Motor neuron (in vitro differentiated cells): ENCODE data around the gene SNX18. TPM values are rescaled to one million over a fixed set of nuclear protein-coding genes. Genes with fewer than 3 reads are reported as not detected.

ENCODE experiments used
- ATAC-seq, 8 experiments: fragments of 200-7000 bp; cut with Tn5 transposase; replicated peaks in 6 of 8; 2 replicates each; pipeline ENCODE4 v1.8.0; 2021; ENCODE audit warnings: mild to moderate bottlenecking in 8 of 8, moderate library complexity in 8 of 8
- H3K27ac ChIP-seq, 2 donors: fragments of 250-450 bp; sonication (Bioruptor Pico); 2 replicates each; pipeline ENCODE4 v1.9.0; 2021; ENCODE audit warnings: antibody characterized with exemption in 2 of 2, mild to moderate bottlenecking in 2 of 2, moderate library complexity in 1 of 2
- H3K4me1 ChIP-seq, 2 donors: fragments of 250-450 bp; sonication (Bioruptor Pico); replicated peaks in 1 of 2; 2 replicates each; pipeline ENCODE4 v1.6.1; 2021; ENCODE audit warnings: antibody characterized with exemption in 2 of 2, mild to moderate bottlenecking in 2 of 2, moderate library complexity in 1 of 2
- H3K4me3 ChIP-seq, 5 donors: fragments of 250-450 bp; sonication (Bioruptor Pico); 2 replicates each; pipeline ENCODE4 v1.9.0; 2021; ENCODE audit warnings: antibody characterized with exemption in 5 of 5, mild to moderate bottlenecking in 5 of 5, moderate library complexity in 4 of 5
- WGBS, 10 experiments: fragments of 450-650 bp; shearing (Covaris generic); methylation state at CpG; one replicate each; pipeline ENCODE4 v1.0.0; 2022; 5-methylcytosine and 5-hydroxymethylcytosine counted together
- in situ Hi-C, 9 experiments: fragments of 400-800 bp; cut with MboI; loops; one replicate each; pipeline ENCODE4 v1.15.0; 2021; ENCODE audit warnings: low sequenced_read_pairs in 9 of 9, low pct_unique_long_range_greater_than_20kb in 2 of 9; ENCODE audit not compliant: unreplicated experiment in 9 of 9
- total RNA-seq, 8 experiments: library from RNA; unstranded; fragments of 300-600 nt; gene quantifications; 2 replicates each; pipeline versions ENCODE4 v1.2.3 to v1.2.4, GENCODE V29; 2022

SNX18 gene
- total RNA-seq, 8 experiments from 2014 or later, result 12.4 to 26.2 (median 17.0) TPM

DNA sequence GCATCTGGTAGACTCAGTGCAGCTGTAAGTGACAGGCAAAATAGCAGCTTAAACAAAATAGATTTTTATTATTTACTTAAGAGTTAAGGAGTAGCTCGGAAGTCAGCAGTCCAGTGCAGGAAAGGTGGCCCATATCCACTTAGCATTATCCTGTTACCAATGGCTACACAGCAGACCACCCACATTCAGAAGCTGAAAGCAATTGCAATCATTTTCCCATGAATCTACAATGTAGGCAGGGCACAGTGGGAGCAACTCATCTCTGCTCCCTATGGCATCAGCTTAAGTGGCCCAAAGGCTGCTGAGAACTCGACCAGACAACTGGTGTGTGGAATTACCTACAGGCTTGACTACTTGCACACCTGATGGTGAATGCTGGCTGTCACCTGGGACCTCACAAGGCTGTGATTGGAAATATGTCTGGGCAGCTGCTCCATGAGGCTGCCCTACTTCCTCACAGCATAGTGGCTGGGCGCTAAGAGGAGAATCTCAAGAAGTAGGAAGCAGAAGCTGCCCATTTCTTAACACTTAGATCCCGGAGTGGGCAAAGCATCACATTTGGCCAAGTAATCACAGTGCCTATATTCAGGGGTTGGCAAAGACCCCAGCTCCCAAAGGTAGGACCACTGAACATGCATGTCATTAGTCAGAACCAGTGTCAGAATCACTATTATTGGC, 56.4 kb downstream of the SNX18 start:
- in situ Hi-C loops, result no loop called here
- Histone ChIP-seq H3K4me1 (peaks cover 8 to 29% of the 10 kb centered on the region in 2 donors), H3K4me3 (no peak overlapping the region), H3K27ac (no peak overlapping the region)
- ATAC-seq, result peak in 5 of 8 experiments; percentile 58 to 87 (median 74)
- WGBS, 10 experiments, result 20 to 100% (median 80%) methylated on average over 1 to 4 of the region's 4 CpGs; no CpG with 5 or more reads in 3 of the 10 experiments

DNA sequence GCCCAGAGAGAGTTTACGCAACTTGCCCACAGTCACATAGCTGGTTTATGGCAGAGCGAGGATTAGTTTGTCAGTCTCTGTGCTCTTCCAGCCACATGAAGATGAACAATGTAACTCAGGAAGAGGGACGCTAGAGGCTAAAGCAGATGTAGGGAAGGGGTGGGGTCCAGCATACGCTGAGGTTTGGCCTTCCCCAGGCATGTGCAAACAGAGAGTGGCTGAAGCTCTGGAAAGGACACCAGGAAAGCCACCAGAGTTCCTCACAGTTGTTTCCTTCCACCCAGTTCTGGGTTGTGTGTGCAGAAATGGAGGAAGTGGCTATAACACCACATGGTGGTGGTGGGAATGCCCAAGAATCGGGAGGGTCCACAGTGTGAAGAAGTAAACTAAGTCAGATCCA, 60.0 kb downstream of the SNX18 start:
- Histone ChIP-seq H3K4me1 (peaks cover 8 to 30% of the 10 kb centered on the region in 2 donors), H3K4me3 (no peak overlapping the region), H3K27ac (no peak overlapping the region)
- ATAC-seq, result peak in 2 of 8 experiments; percentile 37 to 53
- in situ Hi-C loops, result no loop called here
- WGBS, 10 experiments, result 19 to 100% (median 82%) methylated on average over 1 to 4 of the region's 5 CpGs

DNA sequence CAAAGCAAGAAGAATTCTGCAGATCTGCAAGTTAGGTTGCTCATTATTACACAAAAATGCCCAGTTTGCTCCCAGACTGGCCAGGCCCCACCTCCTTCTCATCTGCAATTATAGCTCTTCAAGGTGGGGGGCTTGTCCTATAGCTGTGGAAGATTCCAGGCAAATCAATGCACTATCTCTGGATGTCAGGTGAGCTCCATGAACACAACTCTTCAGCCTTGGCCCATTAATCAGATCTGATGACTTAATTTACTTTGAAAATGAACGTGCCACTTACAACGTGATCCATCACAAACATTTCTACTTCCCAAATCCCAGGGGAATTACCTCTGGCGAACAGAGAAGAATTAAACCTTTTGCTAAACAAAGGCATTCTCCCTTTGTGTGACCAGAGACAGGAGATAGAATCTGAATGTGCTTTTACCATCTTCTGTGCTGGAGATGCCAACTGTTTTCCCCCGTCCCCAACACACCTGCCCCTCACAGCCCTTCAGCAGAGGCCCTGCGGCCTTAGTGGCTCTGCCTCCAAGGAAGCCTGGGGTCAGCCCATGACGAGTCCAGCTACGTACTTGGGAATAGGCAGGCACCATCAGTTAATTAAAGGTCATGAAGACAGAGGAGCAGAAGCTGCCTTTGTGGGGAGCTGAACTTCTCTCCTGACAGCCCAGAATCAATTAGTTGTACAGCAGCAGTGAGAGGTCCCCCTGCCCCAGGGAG, 60.5 kb downstream of the SNX18 start:
- ATAC-seq, result peak in 5 of 8 experiments; percentile 7 to 63 (median 54)
- WGBS, 10 experiments, result 53 to 100% (median 83%) methylated on average over 1 to 6 of the region's 7 CpGs; no CpG with 5 or more reads in 2 of the 10 experiments
- in situ Hi-C loops, result no loop called here
- H3K27ac ChIP-seq, result peak overlapping the region; percentile 45 to 47
- H3K4me3 ChIP-seq, result no peak overlapping the region
- peaks cover 8 to 30% of the 10 kb centered on the region in 2 donors for H3K4me1 ChIP-seq

DNA sequence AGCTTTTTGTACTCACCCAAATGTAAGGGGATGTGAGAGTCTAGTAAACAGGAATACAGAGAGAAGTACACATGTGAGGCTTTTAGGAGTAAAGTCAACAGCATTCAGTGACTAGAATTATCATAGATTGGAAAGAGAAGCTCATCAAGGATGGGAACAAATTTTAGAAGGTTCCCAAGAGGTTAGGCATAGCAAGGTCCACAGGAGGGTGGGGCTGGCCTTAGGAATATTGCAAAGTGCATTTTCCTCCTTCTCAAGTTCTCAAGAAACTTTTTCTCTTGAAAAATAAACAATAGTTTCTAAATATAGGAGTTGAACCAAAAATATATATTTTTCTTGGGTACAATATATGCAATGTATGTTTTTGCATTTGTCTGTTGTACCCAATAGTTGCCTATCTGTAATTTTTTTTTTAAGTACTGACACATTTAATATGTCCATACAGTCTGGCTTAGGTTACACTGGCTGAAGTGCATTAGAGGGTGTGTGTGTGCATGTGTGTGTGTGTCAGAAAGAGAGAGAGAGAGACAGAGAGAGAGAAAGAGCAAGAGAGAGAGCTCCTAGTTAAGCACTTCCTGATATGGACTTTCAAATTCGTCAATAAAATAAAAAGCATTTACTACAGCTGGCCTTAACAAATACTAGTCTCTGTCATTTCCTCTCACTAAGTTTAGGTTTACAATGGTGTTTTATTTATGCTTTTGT, 62.2 kb downstream of the SNX18 start:
- 0 to 80% (median 25%) methylated on average over 1 of the region's 1 CpG; no CpG with 5 or more reads in 2 of the 10 experiments for WGBS, 10 experiments
- H3K4me1 ChIP-seq, result peaks cover 8 to 16% of the 10 kb centered on the region in 2 donors
- in situ Hi-C loops, result no loop called here
- no peak overlapping the region for H3K4me3 ChIP-seq
- peak in 3 of 8 experiments; percentile 74 to 96 (median 85) for ATAC-seq
- no peak overlapping the region for H3K27ac ChIP-seq

DNA sequence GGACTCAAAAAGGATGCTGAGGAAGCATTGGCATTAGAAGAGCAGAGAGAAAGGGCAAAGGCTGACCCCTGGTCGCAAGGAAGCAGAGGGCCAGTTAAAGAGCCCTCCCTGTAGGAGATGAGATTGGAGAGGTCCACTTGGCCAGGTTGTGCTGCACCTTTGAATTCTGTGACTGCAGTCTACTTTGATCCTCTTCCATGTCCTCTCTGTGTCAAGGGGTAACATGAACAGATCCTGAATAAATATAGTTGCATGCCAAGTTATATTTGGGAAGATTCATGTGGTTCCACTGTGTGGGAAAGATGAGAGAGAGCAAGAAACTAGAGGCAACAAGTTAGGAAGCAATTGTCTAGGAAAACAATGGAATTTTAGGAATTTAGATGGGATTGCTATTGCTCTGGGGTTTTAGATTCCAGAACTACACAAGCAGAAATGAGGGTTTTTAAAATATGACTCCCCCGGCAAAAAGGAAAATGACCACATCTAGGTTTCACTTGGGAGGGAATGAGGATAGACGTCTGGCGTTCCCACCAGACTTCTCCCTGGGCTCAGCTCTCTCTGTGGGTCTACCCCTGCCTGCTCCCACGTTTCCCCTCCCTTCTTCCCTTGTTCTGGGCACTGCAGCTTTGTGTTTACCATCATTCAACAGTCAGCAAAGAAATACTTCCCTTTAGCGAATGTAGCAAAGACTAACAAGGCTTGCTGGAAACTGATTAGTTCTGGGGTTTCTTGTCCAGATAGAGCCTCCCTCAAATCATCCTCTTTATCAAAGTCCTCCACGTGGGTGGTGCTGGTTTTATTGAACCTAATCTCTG, 63.6 kb downstream of the SNX18 start:
- ATAC-seq, result peak in 1 of 8 experiments; percentile 55
- H3K27ac ChIP-seq, result no peak overlapping the region
- no peak overlapping the region for H3K4me3 ChIP-seq
- H3K4me1 ChIP-seq, result peaks cover 8 to 16% of the 10 kb centered on the region in 2 donors
- WGBS, 10 experiments, result 22 to 100% (median 56%) methylated on average over 1 to 5 of the region's 7 CpGs; no CpG with 5 or more reads in 2 of the 10 experiments
- in situ Hi-C loops, result no loop called here

DNA sequence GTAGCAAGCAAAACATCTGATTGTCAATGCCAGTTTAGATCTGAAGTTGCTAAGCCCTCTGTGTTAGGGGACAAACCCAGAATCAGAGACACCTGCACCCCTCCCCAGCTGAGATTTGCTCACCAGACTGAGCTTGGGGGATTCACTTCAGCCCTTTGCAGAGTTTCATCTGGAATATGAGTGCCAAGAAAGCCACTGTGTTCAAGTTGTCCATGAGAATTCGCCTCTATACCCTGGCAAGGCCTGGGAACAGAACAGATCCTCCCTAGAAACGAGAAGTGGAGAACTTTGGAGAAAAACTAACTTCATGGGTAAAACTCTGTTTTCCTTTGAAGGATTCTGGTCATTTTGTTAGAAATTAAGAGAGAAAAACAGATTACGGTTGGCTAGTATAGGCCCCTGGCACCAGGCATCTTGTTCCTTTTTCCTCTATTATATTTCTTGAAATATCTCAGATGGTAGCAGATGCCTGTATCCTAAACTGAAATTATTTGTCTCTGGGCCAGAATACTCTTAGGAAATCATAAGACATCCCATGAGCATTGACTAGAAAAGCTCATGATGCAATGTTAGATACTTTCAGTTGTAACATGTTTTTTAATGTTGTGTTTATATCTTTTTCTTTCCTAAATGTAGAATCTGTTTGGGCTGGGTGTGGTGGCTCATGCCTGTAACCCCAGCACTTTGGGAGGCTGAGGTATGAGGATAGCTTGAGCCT, 64.4 kb downstream of the SNX18 start:
- in situ Hi-C loops, result no loop called here
- ATAC-seq, result no peak
- Histone ChIP-seq H3K27ac (no peak overlapping the region), H3K4me1 (peaks cover 8 to 16% of the 10 kb centered on the region in 2 donors), H3K4me3 (no peak overlapping the region)
- whole genome bisulfite sequencing, 10 experiments, result 53 to 100% (median 82%) methylated on average over 1 to 3 of the region's 3 CpGs; no CpG with 5 or more reads in 2 of the 10 experiments

DNA sequence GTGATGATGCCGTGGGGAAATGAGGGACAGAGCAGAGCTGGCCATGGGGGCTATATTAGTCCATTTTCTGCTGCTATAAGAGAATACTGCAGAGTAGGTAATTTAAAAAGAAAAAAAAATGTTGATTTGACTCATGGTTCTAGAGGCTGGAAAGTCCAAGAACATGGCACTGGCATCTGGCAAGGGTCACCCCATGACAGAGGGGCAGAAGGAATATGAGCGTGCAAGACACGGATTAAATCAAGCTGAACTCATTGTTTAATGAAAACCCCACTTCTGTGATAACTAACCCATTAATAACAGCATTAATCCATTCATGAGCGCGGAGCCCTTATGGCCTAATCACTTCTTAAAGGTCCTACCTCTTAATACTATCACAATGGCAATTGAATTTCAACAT, 68.8 kb downstream of the SNX18 start:
- 81 to 100% (median 95%) methylated on average over 1 to 5 of the region's 5 CpGs; no CpG with 5 or more reads in 2 of the 10 experiments for WGBS, 10 experiments
- Histone ChIP-seq H3K27ac (no peak overlapping the region), H3K4me3 (no peak overlapping the region), H3K4me1 (no peaks in the 10 kb centered on the region)
- in situ Hi-C loops, result no loop called here
- ATAC-seq, result no peak

DNA sequence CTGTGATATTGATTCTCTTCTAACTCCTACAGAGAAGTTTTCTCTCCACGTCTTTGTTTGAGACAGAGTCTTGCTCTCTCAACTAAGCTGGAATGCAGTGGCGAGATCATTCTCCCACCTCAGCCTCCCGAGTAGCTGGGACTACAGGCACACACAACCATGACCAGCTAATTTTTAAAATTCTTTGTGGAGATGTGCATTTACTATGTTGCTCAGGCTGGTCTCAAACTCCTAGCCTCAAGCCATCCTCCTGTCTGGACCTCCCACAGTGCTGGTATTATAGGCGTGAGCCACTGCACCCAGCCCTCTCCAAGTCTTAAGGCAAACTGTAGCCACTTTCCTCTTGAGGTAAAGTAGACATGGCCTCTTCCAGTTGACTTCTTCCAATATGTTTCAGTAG, 72.2 kb downstream of the SNX18 start:
- Histone ChIP-seq H3K4me1 (no peaks in the 10 kb centered on the region), H3K27ac (no peak overlapping the region), H3K4me3 (no peak overlapping the region)
- 60 to 100% (median 88%) methylated on average over 1 to 2 of the region's 4 CpGs; no CpG with 5 or more reads in 5 of the 10 experiments for WGBS, 10 experiments
- in situ Hi-C loops, result no loop called here
- ATAC-seq, result no peak

DNA sequence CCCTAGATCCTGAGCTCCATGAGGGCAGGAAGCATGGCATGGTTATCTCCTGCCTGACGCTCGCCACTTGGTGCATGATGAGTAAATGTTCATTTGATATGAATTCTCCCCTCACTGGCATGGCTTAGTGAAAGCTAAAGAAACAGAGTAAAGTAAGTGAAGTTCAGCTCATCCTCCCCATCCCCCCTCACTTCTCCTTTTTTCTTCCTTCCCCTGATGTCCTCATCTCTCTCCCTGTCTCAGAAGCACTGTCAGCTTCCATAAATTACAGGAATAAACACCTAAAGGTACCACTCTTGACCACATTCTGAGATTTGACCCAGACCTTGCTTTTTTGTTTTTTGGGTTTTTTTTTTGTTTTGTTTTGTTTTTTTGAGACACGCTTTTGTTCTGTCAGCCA, 73.3 kb downstream of the SNX18 start:
- in situ Hi-C loops, result no loop called here
- no peak overlapping the region for H3K4me3 ChIP-seq
- no peak for ATAC-seq
- H3K4me1 ChIP-seq, result no peaks in the 10 kb centered on the region
- no peak overlapping the region for H3K27ac ChIP-seq
- 82 to 100% (median 100%) methylated on average over 1 to 3 of the region's 3 CpGs; no CpG with 5 or more reads in 1 of the 10 experiments for WGBS, 10 experiments

DNA sequence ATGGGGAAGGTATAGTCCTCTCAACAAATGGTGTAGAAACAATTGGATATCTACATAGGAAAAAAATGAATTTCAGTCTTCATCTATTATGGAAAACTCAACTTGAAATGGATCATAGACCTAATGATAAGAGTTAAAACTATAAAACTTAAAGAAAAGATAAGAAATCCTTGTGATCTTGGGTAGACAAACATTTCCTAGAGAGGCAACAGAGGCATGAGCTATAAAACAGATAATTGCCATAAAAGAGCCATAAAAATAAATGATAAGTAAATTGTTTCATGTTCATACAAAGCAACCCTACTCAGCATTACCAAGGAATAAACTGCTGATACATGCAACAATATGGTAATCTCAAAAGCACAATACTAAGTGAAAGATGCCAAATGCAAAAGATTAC, 76.2 kb downstream of the SNX18 start:
- H3K4me1 ChIP-seq, result no peaks in the 10 kb centered on the region
- H3K4me3 ChIP-seq, result no peak overlapping the region
- no peak for ATAC-seq
- in situ Hi-C loops, result no loop called here
- no peak overlapping the region for H3K27ac ChIP-seq

DNA sequence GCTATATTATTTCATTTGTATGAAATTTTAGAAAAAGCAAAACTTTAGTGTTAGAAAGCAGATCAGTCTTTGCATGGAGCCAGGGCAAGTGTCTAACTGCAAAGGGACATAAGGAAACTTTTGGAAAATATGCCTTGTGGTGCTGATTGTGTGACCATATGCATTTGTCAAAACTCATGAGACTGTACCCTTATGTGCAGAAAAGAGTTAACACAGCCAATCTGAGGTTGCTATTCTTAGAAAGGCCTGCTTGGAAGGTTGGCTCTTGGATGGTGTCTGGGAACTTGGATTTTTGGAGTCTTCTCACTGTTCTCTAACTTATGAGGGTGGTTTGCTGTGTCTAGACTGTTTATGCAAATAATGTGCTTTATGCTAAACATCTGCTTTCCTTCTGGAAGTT, 76.6 kb downstream of the SNX18 start:
- Histone ChIP-seq H3K4me3 (no peak overlapping the region), H3K27ac (no peak overlapping the region), H3K4me1 (no peaks in the 10 kb centered on the region)
- ATAC-seq, result peak in 1 of 8 experiments; percentile 59
- in situ Hi-C loops, result no loop called here

DNA sequence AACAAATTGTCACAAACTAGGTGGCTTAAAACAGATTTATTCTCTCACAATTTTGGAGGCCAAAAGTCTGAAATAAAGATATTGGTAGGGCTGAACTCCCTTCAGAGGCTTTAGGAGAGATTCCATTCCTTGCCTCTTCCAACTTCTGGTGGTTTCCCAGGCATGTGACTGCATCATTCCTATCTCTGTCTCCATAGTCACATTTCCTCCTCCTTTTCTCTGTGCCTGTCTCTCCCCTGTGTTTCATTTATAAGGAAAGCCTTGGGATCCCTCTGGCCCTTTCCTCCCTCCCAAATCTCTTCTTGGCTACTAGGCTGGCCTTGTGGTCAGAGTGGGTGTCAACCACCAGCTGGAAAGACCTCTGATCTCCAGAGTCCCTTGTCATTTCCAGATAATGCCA, 78.2 kb downstream of the SNX18 start:
- Histone ChIP-seq H3K27ac (no peak overlapping the region), H3K4me1 (no peaks in the 10 kb centered on the region), H3K4me3 (no peak overlapping the region)
- in situ Hi-C loops, result no loop called here
- ATAC-seq, result peak in 1 of 8 experiments; percentile 25
